HEK293T (cell line): Measurements from ENCODE around the gene MPZL1.

Experiments
- ARNT ChIP-seq: fragments of 450-650 bp; IDR thresholded peaks from 2 replicates; pipeline ENCODE4 v1.6.1; 2017; ENCODE audit warnings: mild to moderate bottlenecking
- BHLHE40 ChIP-seq: fragments of 450-650 bp; IDR thresholded peaks from 2 replicates; pipeline ENCODE4 v1.6.1; 2016; ENCODE audit warnings: mild to moderate bottlenecking, moderate library complexity, borderline replicate concordance
- ELF4 ChIP-seq: fragments of 450-650 bp; IDR thresholded peaks from 2 replicates; pipeline ENCODE4 v1.6.1; 2017; ENCODE audit warnings: antibody characterized with exemption
- FOXA1 ChIP-seq: fragments of 450-650 bp; IDR thresholded peaks from 2 replicates; pipeline ENCODE4 v1.6.1; 2016; ENCODE audit warnings: mild to moderate bottlenecking
- FOXK2 ChIP-seq: fragments of 450-650 bp; IDR thresholded peaks from 2 replicates; pipeline ENCODE4 v1.6.1; 2016; ENCODE audit warnings: mild to moderate bottlenecking
- FOXM1 ChIP-seq: fragments of 450-650 bp; IDR thresholded peaks from 2 replicates; pipeline ENCODE4 v1.6.1; 2017; ENCODE audit warnings: mild to moderate bottlenecking, borderline replicate concordance
- HDGF ChIP-seq: fragments of 450-650 bp; IDR thresholded peaks from 2 replicates; pipeline ENCODE4 v1.6.1; 2017; ENCODE audit warnings: antibody characterized with exemption, borderline replicate concordance
- L3MBTL2 ChIP-seq: fragments of 450-650 bp; conservative IDR thresholded peaks from 2 replicates; pipeline ENCODE4 v1.6.1; 2016; ENCODE audit warnings: mild to moderate bottlenecking
- NFRKB ChIP-seq: fragments of 450-650 bp; IDR thresholded peaks from 2 replicates; pipeline ENCODE4 v1.6.1; 2016; ENCODE audit warnings: mild to moderate bottlenecking, moderate library complexity
- SP1 ChIP-seq: fragments of 450-650 bp; IDR thresholded peaks from 2 replicates; pipeline ENCODE4 v1.6.1; 2017
- TARDBP ChIP-seq: fragments of 450-650 bp; IDR thresholded peaks from 2 replicates; pipeline ENCODE4 v1.6.1; 2016
- ZNF384 ChIP-seq: fragments of 450-650 bp; IDR thresholded peaks from 2 replicates; pipeline ENCODE4 v1.6.1; 2016

GRCh38 chr1:167802235-167802634 lies 80.5 kb downstream of the MPZL1 start:
- TF ChIP-seq ARNT (no peak), FOXK2 (no peak), ZNF384 (no peak), FOXA1 (no peak), ELF4 (no peak), SP1 (no peak), L3MBTL2 (no peak), TARDBP (no peak), BHLHE40 (no peak), FOXM1 (no peak), HDGF (no peak), NFRKB (no peak)
